GM19372 (cell line): ENCODE results near the gene OR1L1.

Source experiments
- ATAC-seq: cut with Tn5 transposase; IDR thresholded peaks from one replicate; pipeline ENCODE4 v1.9.1; 2021; ENCODE audit warnings: mild to moderate bottlenecking, low read depth, moderate library complexity; ENCODE audit not compliant: unreplicated experiment

OR1L1 gene

DNA sequence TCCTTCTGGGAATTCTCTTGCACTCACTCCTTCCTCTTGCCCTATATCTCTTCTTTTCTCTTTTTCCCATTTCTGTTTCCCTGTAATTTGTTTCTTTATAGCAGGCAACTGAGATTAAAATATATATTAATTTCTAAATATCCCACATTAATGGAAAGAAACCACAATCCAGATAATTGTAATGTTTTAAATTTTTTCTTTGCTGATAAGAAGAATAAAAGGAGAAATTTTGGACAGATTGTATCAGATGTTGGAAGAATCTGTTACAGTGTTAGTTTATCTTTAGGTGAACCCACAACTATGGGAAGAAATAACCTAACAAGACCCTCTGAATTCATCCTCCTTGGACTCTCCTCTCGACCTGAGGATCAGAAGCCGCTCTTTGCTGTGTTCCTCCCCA is at the start of gene OR1L1:
TSS of gene OR1L1 (plus strand) at position 301 of the 400 bp plus-strand sequence. CDS start at position 301, 0 bp downstream.
- ATAC-seq = no peak

DNA sequence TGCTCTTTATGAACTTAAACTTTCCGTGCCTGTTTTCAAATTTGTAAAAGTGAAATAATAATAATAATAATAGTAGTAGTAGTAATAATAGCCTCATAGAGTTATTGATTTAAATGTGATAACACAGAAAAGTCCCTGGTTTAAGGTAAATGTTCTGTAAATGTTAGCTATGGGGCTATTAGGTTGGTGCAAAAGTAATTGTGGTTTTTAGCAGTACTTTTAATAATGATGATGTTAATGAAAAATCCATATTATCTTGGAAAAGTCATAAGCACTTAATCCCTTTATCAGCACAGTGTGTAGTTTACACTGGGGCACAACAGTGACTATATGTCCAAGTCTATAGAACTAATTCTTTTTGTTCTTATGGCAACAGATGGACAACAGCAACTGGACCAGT is 47.2 kb upstream of the OR1L1 start, which contains the start of gene OR1Q1:
TSS of gene OR1Q1 (plus strand) at position 377 of the 400 bp plus-strand sequence. CDS start at position 377, 0 bp downstream.
- ATAC-seq = no peak

GRCh38 chr9:122619996-122620395 is 41.5 kb upstream of the OR1L1 start:
- ATAC-seq = no peak

DNA sequence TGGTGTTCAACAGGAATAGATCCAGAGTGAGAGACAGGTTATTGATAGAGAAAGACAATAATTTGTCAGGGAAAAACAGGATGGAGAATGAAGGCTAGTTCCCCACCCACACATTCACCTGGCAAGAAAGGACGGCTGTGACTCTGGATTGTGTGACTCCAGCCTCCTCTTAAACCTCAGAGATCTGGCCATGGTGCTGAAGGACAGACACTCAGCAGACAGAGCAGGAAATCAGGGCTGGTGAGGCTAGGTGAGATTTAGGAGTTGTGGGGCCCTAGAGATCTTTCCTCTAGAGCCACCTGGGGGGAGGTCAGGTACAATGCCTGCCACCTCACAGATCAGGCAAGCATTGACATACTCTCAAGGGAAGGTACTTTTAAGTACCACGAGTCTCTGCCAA is 19.3 kb upstream of the OR1L1 start:
- ATAC-seq = no peak

DNA sequence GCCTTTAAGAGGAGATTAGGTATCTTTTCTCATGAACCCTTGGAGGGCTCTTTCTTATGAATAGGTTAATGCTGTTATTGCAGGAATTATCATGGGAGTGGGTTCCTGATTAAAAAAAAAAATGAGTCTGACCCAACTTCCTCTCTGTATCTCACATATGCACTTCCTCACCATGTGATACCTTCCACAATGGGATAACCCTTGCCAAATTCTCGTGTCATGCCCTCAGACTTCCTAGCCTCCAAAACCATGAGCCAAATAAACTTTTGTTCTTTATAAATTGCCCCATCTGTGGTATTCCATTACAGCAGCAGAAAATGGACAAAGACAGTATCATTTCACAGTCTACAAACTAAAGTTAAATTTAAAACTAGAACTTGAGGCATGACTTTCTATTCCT is 5.1 kb upstream of the OR1L1 start:
- no peak for ATAC-seq

DNA sequence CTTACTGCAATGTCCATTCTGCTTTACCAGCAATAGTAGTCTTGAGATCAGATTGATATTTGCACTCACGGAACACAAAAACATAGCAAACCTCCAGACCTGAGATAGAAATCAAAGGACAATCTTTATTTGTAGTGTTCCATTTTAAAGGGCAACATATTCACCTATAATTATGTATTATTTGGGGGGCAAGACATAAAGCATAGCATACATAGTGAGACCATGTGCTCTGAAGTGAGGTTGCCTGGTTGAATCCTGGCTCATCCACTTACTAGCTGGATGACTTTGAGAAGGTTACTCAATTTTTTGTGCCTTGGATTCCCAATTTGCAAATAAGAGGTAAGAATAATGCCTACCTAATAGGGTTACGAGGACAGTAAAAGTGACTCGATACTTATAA is 4.0 kb upstream of the OR1L1 start, which contains the start of gene OR1B1:
TSS of gene OR1B1 (minus strand) at position 101 of the 400 bp plus-strand sequence.
- ATAC-seq = no peak

DNA sequence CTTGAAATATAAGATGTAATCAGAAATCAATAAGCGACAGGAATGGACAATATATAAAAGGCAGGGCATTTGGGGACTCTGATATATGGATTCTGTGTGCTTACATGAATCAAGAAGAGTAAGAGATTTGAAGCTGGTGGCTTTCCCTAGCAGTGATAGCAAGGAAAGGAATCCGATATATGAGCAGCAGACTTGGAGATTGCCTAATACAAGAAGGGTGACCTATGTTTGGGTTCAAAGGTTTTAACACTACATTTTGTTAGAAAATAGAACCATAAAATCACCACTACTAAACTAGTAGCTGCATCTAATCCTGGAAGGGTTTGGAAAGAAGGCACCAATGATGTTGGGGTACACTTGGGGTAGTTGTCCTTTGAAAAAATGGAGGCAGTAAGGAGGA is 11.0 kb downstream of the OR1L1 start:
- no peak for ATAC-seq

DNA sequence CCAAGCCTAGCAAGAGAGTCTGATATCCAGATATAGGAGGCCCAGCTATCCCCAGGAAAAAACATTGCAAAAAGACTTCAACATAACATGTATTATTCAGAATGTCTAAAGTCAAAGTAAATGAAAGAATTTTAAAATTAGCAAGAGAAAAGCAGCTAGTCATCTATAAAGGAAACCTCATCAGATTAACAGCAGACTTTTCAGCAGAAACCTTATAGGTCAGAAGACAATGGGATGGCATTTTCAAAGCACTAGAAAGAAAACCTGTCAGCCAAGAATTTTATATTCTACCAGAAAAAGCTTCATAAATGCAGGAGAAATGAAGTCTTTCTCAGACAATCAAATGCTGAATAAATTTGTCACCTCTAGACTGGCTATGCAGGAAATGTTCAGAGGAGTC is 23.3 kb downstream of the OR1L1 start:
- no peak for ATAC-seq

DNA sequence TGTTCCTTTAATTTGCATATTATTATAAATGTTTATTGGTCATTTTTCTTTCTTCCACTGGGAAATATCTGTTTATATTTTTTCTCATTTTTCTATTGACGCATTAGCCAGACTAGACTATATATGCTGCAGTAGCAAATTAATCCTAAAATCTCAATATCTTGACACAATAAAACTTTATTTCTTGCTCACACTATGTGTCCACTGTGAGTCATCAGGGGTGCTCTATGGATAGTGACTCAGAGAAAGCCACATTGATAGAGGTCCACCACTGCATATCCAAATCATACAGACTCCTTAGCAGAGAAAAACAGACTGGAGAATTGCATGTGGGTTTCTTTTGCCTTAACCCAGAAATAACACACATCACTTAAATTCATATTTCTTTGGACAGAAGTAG is 34.2 kb downstream of the OR1L1 start:
- no peak for ATAC-seq
